ENCODE results near the gene PARPBP. TPM values are rescaled to one million over a fixed set of nuclear protein-coding genes. Genes with fewer than 3 reads are reported as not detected.
"Not testable (repeated sequence)": the region's sequence is repeated elsewhere in the genome, so short reads cannot be mapped to it uniquely, and the experiment has no call there.

PARPBP gene
- total RNA-seq, 1 experiment from 2014 or later = 28.2 TPM

- Mint-ChIP-seq H3K36me3 (ENCODE audit: insufficient read depth, unreplicated experiment) (peaks cover 37% of the 10 kb centered on the region), H3K27ac (ENCODE audit: unreplicated experiment) (peak overlapping the region; percentile 49), H3K27me3 (ENCODE audit: insufficient read depth, unreplicated experiment) (no peaks in the 10 kb centered on the region), H3K4me1 (ENCODE audit: low read depth, unreplicated experiment) (no peaks in the 10 kb centered on the region), H3K9me3 (ENCODE audit: unreplicated experiment) (no peaks in the 10 kb centered on the region), H3K4me3 (ENCODE audit: unreplicated experiment) (peak overlapping the region; percentile 90)
- peak overlapping the region; percentile 55 for H3K4me3 ChIP-seq (ENCODE audit: low read depth, low read length)
- H3K36me3 ChIP-seq (ENCODE audit: control insufficient read depth, insufficient read depth, low read length) = no peaks in the 10 kb centered on the region; the same call in 1 of the 2 replicates
- no peaks in the 10 kb centered on the region for H3K9me3 ChIP-seq
- TSS peak; percentile 63 for BruUV-seq (replicated peaks)
- DNase-seq = no peak
- CTCF ChIA-PET = interaction anchor here (1.4 kb wide), 1 partner anchor 691 kb away, joined by 3 read pairs; no protein-coding TSS in a partner anchor
- POLR2A ChIA-PET = interaction anchor here (1.2 kb wide), 1 partner anchor 59 kb away, joined by 6 read pairs; the partner anchor contains the start of gene WASHC3
- TF ChIP-seq CTCF (IDR thresholded peaks at IDR 0.05; ENCODE audit: insufficient read depth in 1 of 2, low read depth in 1 of 2, low read length in 1 of 2, severe bottlenecking in 1 of 2, unreplicated experiment in 1 of 2) = no peak
- H3K27me3 ChIP-seq (replicated peaks; ENCODE audit: control insufficient read depth, insufficient read depth, low read length) = no peaks in the 10 kb centered on the region
- H3K4me1 ChIP-seq = peaks cover 3% of the 10 kb centered on the region; the same call in 1 of the 2 replicates
- intact Hi-C loops (cut with micrococcal nuclease; ENCODE audit: unreplicated experiment) = loop anchor here (1.0 to 10.0 kb wide), 4 partner anchors 58 to 364 kb away; no protein-coding TSS in a partner anchor
These were observed 536 bp downstream of the PARPBP start for GRCh38 chr12:102120564-102120873.

- intact Hi-C loops (cut with micrococcal nuclease; ENCODE audit: unreplicated experiment) = loop anchor here (1.0 to 10.0 kb wide), 4 partner anchors 59 to 364 kb away; no protein-coding TSS in a partner anchor
- Histone ChIP-seq H3K27me3 (replicated peaks; ENCODE audit: control insufficient read depth, insufficient read depth, low read length) (no peaks in the 10 kb centered on the region), H3K4me3 (ENCODE audit: low read depth, low read length) (peak overlapping the region; percentile 55), H3K9me3 (no peaks in the 10 kb centered on the region), H3K36me3 (ENCODE audit: control insufficient read depth, insufficient read depth, low read length) (no peaks in the 10 kb centered on the region; the same call in 1 of the 2 replicates), H3K4me1 (peaks cover 3% of the 10 kb centered on the region; the same call in 1 of the 2 replicates)
- H3K27me3 Mint-ChIP-seq (ENCODE audit: insufficient read depth, unreplicated experiment) = no peaks in the 10 kb centered on the region
- peaks cover 36% of the 10 kb centered on the region for H3K36me3 Mint-ChIP-seq (ENCODE audit: insufficient read depth, unreplicated experiment)
- BruUV-seq (replicated peaks) = no TSS peak
- H3K9me3 Mint-ChIP-seq (ENCODE audit: unreplicated experiment) = no peaks in the 10 kb centered on the region
- ChIA-PET POLR2A (interaction anchor here (0.6 to 1.2 kb wide), 2 partner anchors 59 to 180 kb away, joined by 5 to 6 read pairs; partner anchors contain the start of gene WASHC3), CTCF (interaction anchor here (0.5 to 1.4 kb wide), 2 partner anchors 80 to 690 kb away, joined by 3 read pairs; no protein-coding TSS in a partner anchor)
- H3K4me3 Mint-ChIP-seq (ENCODE audit: unreplicated experiment) = peak overlapping the region; percentile 90
- H3K4me1 Mint-ChIP-seq (ENCODE audit: low read depth, unreplicated experiment) = no peaks in the 10 kb centered on the region
- H3K27ac Mint-ChIP-seq (ENCODE audit: unreplicated experiment) = peak overlapping the region; percentile 49
- TF ChIP-seq CTCF (IDR thresholded peaks at IDR 0.05; ENCODE audit: insufficient read depth in 1 of 2, low read depth in 1 of 2, low read length in 1 of 2, severe bottlenecking in 1 of 2, unreplicated experiment in 1 of 2) = no peak
- DNase-seq = peak in 1 of 2 experiments; percentile 24
These were observed 903 bp downstream of the PARPBP start for GRCh38 chr12:102120886-102121285.

- not testable (repeated sequence) for DNase-seq; H3K9me3 ChIP-seq; H3K9me3 Mint-ChIP-seq (ENCODE audit: unreplicated experiment); H3K4me1 Mint-ChIP-seq (ENCODE audit: low read depth, unreplicated experiment); H3K27me3 ChIP-seq (replicated peaks; ENCODE audit: control insufficient read depth, insufficient read depth, low read length); BruUV-seq (replicated peaks); H3K36me3 ChIP-seq (ENCODE audit: control insufficient read depth, insufficient read depth, low read length); H3K4me1 ChIP-seq; H3K27me3 Mint-ChIP-seq (ENCODE audit: insufficient read depth, unreplicated experiment)
- peak overlapping the region; percentile 55 for H3K4me3 ChIP-seq (ENCODE audit: low read depth, low read length)
- Mint-ChIP-seq H3K36me3 (ENCODE audit: insufficient read depth, unreplicated experiment) (peaks cover 32% of the 10 kb centered on the region), H3K27ac (ENCODE audit: unreplicated experiment) (peak overlapping the region; percentile 49), H3K4me3 (ENCODE audit: unreplicated experiment) (peak overlapping the region; percentile 90)
- ChIA-PET POLR2A (interaction anchor here (0.6 kb wide), 1 partner anchor 179 kb away, joined by 5 read pairs; no protein-coding TSS in a partner anchor), CTCF (interaction anchor here (0.5 kb wide), 1 partner anchor 80 kb away, joined by 3 read pairs; no protein-coding TSS in a partner anchor)
- intact Hi-C loops (cut with micrococcal nuclease; ENCODE audit: unreplicated experiment) = loop anchor here (2.0 to 10.0 kb wide), 2 partner anchors 173 to 363 kb away; no protein-coding TSS in a partner anchor
These were observed 1.3 kb downstream of the PARPBP start for GRCh38 chr12:102121328-102121727.

- H3K27ac Mint-ChIP-seq (ENCODE audit: unreplicated experiment); H3K27me3 Mint-ChIP-seq (ENCODE audit: insufficient read depth, unreplicated experiment); H3K4me3 Mint-ChIP-seq (ENCODE audit: unreplicated experiment); H3K4me3 ChIP-seq (ENCODE audit: low read depth, low read length); CTCF ChIA-PET; POLR2A ChIA-PET; intact Hi-C loops (cut with micrococcal nuclease; ENCODE audit: unreplicated experiment); H3K4me1 Mint-ChIP-seq (ENCODE audit: low read depth, unreplicated experiment); H3K36me3 ChIP-seq (ENCODE audit: control insufficient read depth, insufficient read depth, low read length); H3K27me3 ChIP-seq (replicated peaks; ENCODE audit: control insufficient read depth, insufficient read depth, low read length); DNase-seq; H3K9me3 Mint-ChIP-seq (ENCODE audit: unreplicated experiment); H3K4me1 ChIP-seq; BruUV-seq (replicated peaks); H3K9me3 ChIP-seq: not testable (repeated sequence)
- peaks cover 33% of the 10 kb centered on the region for H3K36me3 Mint-ChIP-seq (ENCODE audit: insufficient read depth, unreplicated experiment)
These were observed 10.7 kb downstream of the PARPBP start for GRCh38 chr12:102130720-102131119.

DNA sequence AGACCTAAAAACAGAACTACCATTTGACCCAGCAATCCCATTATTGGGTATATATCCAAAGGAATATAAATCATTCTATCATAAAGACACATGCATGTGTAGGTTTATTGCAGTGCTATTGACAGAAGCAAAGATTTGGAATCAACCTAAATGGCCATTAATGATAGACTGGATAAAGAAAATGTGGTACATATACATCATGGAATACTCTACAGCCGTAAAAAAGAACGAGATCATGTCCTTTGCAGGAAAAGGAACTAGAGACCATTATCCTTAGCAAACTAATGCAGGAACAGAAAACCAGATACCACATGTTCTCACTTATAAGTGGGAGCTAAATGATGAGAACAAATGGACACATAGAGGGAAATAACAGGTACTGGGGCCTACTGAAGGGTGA lies 11.5 kb downstream of the PARPBP start:
- H3K9me3 ChIP-seq; H3K27me3 Mint-ChIP-seq (ENCODE audit: insufficient read depth, unreplicated experiment); H3K4me1 ChIP-seq; POLR2A ChIA-PET; H3K9me3 Mint-ChIP-seq (ENCODE audit: unreplicated experiment); H3K4me3 Mint-ChIP-seq (ENCODE audit: unreplicated experiment); H3K4me1 Mint-ChIP-seq (ENCODE audit: low read depth, unreplicated experiment); H3K4me3 ChIP-seq (ENCODE audit: low read depth, low read length); CTCF ChIA-PET; DNase-seq; intact Hi-C loops (cut with micrococcal nuclease; ENCODE audit: unreplicated experiment); BruUV-seq (replicated peaks); H3K36me3 ChIP-seq (ENCODE audit: control insufficient read depth, insufficient read depth, low read length); H3K27me3 ChIP-seq (replicated peaks; ENCODE audit: control insufficient read depth, insufficient read depth, low read length); H3K27ac Mint-ChIP-seq (ENCODE audit: unreplicated experiment): not testable (repeated sequence)
- peaks cover 32% of the 10 kb centered on the region for H3K36me3 Mint-ChIP-seq (ENCODE audit: insufficient read depth, unreplicated experiment)
